ELF-1 (cell line): ENCODE measurements around the gene CA7.
A peak's percentile ranks its signal among the peaks of the same experiment; 100 is the strongest.
"Not testable (repeated sequence)": the region's sequence is repeated elsewhere in the genome, so short reads cannot be mapped to it uniquely, and the experiment has no call there.

Experiments
- DNase-seq: peaks from one replicate; pipeline ENCODE4 v3.0.0-alpha.2; 2016; ENCODE audit warnings: low read depth, low spot score

CA7 gene

DNA sequence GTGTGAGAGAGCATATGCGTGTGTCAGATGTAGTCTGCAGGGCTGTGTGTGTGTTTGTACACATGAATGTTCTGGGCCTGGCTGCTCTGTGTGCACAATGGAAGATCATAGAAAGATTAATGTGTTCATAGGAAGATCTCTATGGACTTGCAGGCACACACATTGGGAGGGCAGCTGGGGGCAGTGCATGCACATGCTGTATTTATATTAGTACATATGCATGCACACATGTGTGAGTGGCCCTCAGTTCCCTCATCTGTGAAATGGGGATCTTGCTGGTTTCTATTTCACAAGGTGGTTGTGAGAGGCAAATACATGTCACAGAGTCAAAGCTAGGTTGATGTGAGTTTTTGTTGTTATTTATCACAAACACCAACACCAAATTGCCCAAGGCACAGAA lies 2.1 kb downstream of the CA7 start:
- DNase-seq: no peak

DNA sequence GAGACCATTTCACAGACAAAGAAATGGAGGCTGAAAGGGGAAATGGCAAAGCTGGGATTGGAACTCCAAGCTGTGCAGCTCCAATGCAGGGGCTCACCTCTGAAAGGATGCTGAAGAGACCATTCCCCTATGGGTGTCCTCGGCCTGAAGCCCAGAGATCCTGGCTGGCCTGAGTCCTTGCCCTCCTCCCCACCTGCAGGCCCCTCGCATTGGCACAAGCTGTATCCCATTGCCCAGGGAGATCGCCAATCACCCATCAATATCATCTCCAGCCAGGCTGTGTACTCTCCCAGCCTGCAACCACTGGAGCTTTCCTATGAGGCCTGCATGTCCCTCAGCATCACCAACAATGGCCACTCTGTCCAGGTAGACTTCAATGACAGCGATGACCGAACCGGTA lies 2.6 kb downstream of the CA7 start:
- no peak for DNase-seq

DNA sequence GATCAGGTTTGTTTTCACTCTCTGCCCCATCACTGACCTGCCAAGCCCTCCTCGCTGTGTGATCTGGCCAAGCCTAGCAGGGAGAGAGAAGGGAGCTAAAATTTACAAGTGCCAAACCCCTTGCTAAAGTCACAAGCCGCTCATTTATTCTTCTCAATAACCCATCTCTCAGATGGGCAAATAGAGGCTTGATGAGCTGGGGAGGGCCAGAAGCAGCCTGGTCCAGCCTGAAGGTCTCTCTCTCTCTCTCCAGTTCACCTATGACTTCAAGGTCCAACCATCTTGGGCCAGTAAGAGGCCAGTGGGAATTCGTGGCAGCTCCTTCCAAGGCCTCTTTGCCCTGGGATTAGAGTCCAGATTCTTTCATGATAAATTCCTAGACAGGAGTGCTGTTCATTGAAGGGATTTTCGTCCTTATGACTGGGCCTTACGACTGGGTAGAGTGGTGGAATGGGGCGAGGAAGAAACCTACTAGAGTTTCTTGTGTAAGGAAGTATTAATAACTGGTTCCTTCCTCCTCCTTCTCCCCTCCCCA lies 3.4 kb downstream of the CA7 start:
- DNase-seq: no peak

DNA sequence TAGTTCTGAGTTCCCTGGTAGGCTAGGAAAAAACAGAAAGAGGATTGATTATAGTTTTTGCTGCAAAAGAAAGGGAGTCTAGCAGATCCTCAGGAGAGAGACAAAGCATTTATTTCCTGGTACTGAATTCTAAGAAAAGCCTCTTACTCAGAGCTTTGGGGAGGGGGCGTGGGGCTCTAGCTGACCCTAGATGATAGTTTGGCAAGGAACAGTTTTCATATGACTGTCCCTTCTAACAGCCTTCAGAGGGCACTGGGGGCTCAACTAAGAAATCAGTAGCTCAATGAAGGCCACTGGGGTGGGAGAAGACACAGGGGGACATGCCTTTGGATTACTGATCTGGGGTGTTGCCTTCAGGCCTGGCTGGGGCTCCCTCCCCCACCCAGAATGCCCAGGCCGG lies 4.0 kb downstream of the CA7 start:
- no peak for DNase-seq

DNA sequence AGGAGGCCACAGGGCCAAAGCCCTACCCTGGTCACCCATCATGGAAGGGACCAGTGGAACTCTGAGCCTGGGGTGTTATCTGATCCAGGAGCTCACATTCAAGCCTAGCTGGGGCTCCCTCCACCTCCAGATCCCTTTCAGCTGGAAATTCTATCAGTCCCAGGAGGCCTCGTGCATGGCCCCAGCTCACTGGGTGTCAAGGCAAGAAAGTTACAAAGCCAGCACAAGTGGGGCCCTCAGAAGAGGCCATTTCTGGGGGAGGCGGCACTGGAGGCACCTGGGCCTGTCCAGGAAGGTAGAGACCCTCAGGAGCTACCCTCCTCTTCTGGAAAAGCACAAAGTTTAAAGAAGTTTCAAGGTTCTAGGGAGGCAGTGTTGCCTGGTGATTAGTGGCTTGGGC lies 4.8 kb downstream of the CA7 start:
- DNase-seq: no peak

DNA sequence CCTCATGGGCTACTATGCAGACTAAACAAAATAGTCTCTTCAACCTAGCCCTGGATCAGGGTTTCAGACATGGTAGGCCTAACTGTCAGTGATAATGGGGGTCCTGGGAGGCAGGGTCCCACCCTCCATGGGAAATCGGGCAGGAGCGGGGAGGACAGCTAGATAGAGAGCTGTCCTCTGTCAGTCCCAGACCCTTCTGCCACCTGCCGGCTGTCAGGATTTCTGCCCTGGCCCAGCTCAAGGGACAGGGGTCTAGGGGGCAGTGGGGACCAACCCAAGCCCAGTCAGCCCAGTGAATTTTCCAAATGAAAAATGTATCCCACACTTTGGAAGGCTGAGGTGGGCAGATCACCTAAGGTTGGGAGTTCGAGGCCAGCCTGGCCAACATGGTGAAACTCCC lies 5.3 kb downstream of the CA7 start:
- no peak for DNase-seq

DNA sequence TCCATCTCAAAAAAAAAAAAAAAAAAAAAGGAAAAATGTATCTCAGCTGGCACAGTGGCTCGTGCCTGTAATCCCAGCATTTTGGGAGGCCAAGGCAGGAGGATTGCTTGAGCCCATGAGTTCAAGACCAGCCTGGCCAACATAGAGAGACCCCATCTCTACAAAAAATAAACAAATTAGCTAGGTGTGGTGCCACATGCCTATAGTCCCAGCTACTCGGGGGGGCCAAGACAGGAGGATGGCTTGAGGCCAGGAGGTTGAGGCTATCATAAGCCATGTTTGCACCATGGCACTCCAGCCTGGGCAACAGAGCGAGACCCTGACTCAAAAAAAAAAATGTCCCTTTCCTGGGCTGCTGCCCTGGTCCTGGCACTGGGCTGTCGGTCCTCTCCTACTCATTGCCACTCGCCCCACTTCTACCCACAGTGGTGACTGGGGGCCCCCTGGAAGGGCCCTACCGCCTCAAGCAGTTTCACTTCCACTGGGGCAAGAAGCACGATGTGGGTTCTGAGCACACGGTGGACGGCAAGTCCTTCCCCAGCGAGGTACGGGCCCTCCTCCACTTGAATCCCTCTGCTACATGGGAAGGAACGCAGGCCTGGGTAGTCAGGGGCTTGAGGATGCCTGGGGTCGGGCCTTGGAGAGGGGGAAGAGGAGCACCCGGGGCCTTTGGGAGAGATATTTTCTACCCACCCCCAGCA lies 6.1 kb downstream of the CA7 start:
- DNase-seq: no peak

DNA sequence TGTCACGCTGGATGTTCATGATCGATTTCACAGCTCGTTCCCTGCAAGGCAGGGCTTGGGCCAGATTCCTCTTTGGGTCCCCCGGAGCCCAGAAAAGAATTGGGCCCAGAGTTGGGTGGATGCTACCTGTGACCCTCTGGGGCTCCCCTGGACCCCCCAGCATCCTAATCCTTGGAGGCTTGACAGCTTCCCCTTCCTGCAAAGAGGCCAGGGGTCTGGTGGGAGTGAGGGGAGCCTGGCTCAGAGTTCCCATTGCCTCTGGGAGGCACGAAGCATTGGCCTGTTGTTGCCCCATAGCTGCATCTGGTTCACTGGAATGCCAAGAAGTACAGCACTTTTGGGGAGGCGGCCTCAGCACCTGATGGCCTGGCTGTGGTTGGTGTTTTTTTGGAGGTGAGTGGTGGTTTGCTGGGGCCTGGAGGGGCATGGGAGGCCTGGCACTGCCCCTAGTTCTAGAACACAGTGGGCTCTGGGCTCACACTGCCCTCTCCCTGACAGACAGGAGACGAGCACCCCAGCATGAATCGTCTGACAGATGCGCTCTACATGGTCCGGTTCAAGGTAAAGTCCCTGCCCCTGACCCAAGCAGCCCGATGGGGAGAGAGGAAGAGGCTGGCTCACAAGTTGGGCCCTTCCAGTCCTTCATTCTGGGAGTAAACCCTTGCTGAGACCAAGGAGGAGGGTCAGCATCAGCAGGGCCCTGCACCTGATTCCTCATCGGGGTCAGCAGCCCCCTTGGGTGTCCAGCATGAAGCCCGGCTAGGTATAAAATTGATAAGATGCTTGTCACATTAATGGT lies 7.2 kb downstream of the CA7 start:
- DNase-seq: no peak

DNA sequence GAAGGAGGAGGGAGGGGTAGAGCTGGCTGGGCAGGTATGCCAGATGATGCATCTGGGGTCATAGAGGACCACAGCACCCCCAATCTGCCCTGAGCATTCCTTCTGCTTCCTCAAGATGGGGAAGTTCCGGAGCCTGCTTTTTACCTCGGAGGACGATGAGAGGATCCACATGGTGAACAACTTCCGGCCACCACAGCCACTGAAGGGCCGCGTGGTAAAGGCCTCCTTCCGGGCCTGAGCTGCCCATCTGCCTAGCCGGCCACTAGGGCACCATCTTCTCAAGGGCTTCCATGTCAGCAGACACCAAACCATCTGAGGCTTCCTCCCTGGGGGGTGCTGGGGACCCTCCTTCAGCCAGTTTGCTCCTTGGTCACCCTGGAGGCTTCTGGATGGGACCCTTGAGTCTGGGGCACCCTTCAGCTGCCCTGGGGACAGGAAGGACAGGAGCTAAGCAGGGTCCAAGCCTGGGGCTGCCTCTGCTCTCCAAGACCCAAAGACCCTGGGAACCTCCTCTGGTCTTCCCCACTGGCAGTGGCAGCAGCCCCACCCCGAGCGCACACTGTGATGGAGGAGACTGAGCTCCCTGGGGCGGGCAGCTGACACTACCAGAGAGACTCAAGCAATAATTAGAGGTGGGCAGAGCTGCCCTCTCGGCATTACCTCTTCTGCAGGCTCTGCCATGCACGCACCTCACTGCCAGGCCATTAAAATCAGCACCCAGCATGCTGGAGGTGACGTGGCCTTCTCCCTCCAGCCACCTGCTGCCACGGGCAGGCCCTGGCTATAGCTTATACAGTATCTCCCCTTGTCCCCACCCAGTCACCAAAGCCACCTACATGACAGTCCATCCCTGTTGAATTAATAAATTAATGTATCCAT lies 9.3 kb downstream of the CA7 start:
- DNase-seq: no peak

DNA sequence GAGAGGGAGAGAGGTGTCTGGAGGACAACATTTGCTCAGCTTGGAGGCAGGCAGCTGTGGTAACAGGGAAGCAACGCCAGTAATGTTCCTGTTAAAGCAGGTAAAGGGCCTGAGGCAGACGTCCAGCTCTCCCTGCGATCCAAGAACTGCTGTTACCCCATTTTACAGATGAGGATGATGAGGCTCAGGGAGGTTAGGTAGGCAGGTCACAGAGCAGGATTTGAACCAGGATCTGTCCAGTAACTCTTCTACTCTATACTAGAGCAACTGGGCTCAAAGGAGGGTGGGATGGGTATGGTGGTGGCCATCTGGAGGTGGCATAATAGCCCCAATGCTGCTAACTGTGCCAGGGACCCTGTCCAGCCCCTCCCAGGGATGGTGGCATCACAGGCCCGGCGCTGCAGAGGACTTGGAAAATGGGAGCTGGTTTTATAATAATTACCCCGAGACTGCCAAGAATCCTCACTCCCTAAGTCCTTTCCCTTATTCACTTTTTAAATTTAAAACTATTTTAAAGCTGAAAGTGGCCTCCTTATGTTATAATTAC lies 12.0 kb downstream of the CA7 start:
- DNase-seq: no peak

DNA sequence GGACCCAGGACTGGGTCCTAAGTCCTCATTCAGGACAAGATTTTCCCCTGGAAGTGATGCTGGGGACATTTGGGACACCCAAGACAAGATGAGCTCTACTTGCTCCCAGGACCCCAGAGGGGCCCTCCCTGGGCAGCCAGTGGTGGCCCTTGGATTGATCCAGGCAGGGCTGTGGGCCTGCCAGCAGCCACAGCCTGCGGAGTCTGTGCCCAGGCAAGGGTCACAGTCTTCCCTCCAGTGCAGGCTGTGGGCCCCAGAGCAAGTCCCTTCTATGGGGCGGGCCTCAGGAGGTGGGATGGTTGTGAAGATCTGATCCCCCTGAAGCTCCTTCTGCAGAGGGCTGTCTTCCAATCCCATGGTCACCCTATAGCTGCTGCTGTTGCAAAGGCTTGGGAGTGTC lies 12.6 kb downstream of the CA7 start:
- no peak for DNase-seq

DNA sequence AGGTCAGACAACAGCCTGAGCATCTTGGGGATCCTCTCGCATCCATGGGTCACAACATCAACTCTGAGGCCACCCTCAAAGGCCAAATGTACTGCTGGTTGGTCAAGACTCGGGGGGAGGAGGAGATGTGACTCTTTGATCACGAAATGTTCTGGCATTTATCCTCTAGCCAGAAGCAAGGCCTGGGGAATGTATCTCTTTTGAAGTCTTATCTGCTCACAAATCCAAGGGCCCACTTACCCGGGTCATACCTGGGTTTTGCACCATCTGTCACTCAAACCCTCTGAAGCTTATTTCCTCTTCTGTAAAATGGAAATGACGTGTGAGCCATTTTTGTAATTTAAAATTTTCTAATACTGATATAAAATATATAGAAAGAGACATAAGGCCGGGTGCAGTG lies 13.2 kb downstream of the CA7 start:
- peak; percentile 35 for DNase-seq

DNA sequence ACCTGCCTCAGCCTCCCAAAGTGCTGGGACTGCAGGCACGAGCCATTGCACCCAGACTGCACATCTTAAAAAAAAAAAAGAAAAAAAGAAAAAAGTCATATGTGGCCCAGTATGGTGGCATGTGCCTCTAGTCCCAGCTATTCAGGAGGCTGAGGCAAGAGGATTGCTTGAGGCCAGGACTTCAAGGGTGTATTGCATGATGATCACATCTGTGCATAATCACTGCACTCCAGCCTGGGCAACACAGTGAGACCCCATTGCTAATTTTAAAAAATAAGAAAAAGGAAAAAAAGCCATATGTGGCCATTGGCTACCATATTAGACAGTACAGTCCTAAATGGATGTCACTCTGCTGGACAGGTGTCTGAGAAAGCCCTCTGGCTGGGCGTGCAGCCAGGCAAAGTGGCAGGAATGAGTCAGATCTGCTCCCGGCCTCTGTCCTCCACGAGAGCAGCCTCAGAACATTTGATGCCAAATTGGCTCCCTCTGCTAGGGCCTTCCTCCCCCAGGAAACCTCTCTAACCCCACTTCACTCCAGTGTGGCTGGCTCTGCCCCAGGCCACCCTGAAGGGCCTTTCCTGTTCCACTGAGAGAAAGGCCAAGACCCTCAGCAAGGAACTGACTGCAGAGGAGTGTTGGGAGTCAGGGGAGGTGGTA lies 14.7 kb downstream of the CA7 start:
- no peak for DNase-seq

DNA sequence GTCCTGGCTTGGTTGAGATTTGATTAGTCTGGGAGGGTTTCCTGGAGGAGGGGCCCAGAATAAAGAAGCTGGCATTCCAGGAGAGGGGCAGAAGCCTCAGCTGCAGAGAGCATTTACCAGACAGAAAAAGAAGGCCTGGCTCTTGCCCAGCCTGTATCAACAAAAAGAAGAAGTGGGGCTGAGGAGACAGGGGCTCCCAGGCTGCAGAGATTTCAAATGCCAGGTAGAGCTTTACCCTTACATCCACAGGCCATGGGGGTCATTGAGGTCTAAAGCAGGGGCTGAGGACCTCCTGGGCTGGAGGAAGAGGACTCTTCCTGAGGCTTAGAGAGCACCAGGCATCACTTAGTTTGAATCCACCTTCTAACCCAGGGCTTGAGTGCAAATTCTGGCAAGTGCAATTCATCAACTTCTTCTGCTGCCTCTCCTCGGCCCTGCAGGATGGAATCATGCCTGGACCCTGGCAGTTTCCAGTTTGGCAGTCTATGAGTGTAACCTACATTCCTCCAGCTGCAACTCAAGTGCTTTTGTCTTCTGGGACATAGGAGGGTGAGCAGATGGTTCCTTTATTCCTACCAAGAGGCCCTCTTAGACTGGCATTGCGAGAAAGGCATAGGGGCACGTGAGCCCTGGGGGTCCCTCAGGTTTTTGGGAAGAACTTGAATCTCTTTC lies 15.3 kb downstream of the CA7 start:
- DNase-seq: no peak

DNA sequence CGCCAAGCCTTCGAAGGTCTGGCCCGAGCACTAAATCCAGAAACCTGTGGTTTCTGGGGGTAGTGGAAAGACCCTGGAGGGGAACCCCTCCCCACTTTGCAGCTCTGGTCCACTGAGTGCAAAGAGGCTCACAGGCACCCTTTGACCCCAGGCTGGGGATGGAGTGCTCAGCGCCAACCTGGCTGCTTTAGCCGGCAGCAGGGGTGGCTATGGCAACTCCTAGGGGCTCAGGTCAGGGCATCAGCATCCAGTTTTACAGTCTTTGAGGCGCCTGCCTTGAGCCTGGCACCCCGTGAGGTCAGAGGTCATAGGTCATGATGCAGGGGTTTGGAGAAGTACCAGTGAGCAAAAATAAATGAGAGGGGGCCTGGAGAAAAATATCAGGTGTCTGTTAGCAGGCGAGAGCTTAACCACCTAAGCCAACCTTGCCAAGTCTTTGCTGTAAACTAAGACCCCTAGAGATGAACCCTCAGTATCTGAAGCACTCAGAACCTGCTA lies 17.9 kb downstream of the CA7 start:
- DNase-seq: no peak

DNA sequence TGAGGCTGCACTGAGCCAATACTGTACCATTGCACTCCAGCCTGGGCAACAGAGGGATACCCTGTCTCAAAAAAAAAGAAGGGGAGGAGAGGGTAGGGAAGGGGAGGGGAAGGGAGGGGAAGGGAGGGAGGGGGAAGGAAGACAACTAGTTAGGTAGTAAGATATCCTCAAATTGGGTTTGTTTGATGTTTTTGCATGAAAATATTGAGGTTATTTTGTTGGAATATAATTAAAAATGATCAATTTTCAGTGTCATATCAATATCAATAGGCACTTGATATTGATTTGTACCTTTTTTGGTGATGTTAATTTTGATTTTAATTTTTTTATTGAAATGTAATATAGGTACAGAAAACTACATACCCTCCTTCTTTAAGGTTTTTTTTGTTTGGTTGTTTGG lies 19.5 kb downstream of the CA7 start:
- no peak for DNase-seq

DNA sequence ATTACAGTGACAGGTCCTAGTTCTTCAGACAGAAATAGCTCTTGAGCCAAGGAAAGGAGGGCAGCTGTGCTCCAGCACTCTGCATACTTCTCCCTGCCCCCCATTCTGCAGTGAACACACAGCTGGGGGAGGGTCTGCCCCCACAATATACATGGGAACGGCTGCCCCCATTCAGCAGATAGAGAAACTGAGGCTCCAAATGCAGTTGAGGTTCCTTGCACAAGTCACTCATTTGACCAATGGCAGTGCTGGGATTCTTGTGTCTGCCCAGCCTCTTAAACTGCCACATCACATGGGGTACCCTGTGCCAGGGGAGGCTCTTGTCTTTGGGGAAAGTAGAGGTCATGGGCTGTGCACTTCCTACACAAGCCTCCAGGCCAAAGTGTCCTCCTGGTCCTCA lies 25.2 kb downstream of the CA7 start:
- DNase-seq: no peak

DNA sequence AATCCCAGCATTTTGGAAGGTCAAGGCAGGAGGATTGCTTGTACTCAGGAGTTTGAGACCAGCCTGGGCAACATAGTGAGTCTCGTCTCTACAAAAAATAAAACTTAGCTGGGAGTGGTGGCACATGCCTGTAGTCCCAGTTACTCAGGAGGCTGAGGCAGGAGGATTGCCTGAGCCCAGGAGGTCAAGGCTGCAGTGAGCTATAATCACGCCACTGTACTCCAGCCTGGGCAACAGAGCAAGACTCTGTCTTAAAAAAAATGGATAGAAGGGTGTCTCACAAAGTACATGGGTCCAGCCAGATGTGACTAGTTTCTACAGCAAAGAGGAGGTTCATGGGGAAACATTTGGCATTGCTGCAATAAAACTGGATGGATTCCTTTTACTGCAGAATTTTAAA lies 27.1 kb downstream of the CA7 start:
- not testable (repeated sequence) for DNase-seq

DNA sequence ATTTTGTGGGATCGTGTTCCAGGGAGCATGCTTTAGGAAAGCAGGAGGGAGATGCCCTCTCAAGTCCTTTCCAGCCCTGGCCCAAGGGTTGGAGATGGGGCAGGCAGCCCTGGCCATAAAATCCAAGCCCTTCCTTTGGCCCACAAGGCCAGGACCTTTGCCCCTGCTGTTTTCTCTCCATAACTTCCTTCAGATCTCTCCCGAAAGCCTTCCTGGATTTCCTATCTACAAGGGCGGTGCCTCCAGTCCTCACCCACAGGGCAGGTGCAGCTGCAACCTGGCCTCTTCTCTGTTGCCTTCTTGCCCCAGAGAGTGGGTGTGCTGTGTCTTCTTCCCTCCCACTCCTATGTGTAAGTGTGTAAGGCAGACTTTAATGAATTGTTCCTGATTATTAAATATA lies 27.6 kb downstream of the CA7 start:
- no peak for DNase-seq

DNA sequence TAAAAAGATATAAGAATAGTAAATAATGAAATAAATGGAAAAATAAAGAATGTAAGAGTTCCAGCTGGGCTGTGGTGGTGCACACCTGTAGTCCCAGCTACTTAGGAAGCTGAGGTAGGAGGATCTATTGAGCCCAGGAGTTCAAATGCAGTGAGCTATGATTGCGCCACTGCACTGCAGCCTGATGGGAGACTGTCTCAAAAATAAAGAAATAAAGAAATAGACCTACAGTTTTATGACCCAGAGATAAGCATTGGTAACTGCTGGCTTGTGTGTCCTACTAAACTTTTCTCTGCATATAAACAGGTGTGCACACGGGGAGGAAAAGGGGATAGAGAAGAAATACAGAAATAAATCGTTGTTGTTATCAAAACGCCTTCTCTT lies 28.3 kb downstream of the CA7 start:
- DNase-seq: no peak
